Raji (cell line): ENCODE results near the gene SNAP91.

ENCODE experiments used
- POLR2A ChIP-seq: IDR thresholded peaks from 2 replicates; pipeline ENCODE4 v1.6.1; 2011; ENCODE audit warnings: low read depth, low read length, control low read depth; ENCODE audit not compliant: insufficient read depth

SNAP91 gene

GRCh38 chr6:83514466-83514865 is 194.4 kb downstream of the SNAP91 start:
- no peak for TF ChIP-seq POLR2A

DNA sequence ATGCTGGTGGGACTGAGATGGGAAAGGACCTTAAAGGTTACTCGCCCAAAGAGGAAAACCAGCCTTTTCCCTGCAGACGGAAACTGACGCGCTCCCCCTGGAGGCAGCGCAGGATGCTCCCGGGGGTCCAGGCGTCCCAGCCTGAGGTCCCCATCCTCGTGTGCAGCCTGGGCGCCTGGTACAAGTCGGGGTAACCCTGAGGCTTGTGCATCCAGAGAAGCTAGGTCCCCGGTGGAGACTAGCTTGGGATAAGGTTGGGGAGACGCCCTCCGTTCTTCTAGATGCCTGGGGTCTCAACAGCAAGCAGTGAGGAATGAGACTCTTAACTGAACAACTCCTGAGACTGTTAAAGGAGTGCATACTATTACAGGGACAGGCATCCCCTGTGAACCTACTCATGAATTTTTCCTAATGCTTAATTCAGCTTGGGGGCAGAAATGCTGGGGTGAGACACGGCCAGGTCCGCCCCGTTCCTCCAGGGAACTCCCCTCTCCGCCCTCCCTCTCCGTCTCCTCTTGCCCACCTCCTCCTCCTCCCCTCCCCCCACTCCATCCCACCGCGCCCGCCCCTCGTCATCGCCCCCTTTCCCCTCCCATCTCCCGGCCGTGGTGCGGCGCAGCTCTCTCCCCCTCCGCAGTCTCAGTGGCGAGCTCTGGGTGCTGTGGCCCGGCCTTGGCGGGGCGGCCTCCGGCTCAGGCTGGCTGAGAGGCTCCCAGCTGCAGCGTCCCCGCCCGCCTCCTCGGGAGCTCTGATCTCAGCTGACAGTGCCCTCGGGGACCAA is 196.8 kb downstream of the SNAP91 start, which contains the start of gene PRSS35:
Gene PRSS35, plus strand, starts transcription at position 634 of the 781 bp plus-strand sequence. CDS start 10,908 bp downstream, outside the sequence.
- TF ChIP-seq POLR2A, result no peak

DNA sequence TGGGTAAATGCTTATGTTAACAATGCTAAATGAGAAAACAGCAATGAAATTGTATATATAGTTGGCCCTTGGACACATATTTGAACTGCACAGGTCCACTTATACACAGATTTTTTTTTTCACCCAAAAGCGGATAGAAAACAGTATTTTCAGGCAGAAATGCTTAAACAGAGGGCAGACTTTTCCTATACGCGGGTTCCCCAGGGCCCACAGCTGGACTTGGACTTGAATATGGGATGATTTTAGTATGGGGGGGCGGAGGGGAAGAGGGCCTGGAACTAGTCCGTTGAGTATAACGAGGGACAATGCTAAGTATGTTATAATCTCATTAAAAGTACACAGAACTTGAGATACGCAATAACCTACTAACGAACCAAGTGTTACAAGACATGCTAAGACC is 197.6 kb downstream of the SNAP91 start:
- no peak for TF ChIP-seq POLR2A

DNA sequence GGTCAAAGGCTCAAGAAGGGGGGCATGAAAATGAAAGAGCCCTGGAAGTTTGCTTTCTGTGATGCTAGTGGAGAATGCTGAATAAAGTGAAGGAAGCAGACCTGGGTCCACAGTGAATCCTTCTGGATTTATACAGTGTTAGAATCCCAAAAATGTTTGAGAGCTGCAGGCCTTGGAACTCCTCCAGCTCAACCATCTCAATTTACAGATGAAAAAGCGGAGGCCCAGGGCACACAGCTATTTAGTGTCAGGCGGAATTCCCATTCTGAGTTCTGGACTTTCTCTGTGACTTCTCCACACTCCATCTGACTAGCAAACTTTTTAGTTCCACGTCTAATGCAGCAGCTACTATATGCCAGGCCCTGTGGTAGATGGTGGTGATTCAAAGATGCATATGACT is 198.1 kb downstream of the SNAP91 start:
- TF ChIP-seq POLR2A, result no peak

- no peak for TF ChIP-seq POLR2A
Observed at GRCh38 chr6:83509441-83509840, 199.5 kb downstream of the SNAP91 start.

- no peak for TF ChIP-seq POLR2A
Observed at GRCh38 chr6:83505356-83505755, 203.5 kb downstream of the SNAP91 start.
